ENCODE data around the gene GRWD1. TPM values are rescaled to one million over a fixed set of nuclear protein-coding genes. Genes with fewer than 3 reads are reported as not detected.

Gene GRWD1
- total and polyA plus RNA-seq, 10 of the 15 experiments (the other 5 are each of a cell fraction or from before 2014, with no cell fraction given), result 1.4 to 103 (median 30.7) TPM

DNA sequence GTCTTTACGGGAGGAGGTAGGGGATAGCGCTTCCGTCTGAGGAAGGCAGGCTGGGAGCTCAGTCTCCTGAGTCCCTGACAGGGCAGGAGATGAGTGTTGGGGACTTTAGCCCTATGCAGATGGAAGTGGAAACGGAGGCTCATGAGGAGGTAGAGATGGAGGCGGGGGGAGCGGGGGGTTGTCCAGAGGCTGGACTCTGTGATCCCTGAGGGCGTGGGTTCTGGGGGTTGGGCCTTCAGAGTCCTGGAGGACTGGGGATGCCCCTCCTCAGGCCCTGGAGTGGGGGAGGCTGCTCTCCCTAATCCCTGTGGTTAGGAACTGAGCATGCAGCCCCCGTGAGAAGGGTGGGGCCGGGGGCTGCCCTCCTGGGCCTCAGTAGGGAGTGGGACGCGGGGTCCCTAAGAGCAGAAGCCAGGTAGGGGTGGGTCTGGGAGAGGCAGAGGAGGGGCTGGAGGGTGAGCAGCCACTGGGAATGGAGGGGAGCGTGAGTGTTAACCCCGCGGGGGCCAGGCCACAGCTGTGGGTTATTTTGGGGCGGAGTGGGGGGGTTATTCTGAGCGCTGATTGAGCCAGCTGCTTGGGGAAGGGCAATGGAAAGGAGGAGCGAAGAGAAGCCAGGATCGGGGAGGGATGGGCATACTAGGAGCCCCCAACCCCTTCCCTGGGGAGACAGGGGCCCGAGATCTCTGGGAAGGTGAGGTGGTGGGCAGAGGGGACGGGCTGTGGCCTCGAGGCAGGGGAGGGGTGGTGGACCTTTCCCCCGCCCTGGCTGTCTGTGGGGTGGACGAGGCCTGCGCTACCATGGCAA is 49.6 kb upstream of the GRWD1 start (continued):
- TF ChIP-seq, protein P1, sequence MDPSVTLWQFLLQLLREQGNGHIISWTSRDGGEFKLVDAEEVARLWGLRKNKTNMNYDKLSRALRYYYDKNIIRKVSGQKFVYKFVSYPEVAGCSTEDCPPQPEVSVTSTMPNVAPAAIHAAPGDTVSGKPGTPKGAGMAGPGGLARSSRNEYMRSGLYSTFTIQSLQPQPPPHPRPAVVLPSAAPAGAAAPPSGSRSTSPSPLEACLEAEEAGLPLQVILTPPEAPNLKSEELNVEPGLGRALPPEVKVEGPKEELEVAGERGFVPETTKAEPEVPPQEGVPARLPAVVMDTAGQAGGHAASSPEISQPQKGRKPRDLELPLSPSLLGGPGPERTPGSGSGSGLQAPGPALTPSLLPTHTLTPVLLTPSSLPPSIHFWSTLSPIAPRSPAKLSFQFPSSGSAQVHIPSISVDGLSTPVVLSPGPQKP (IDR thresholded peaks at IDR 0.05; ENCODE audit: low read depth, low read length), result no peak
- TF ChIP-seq, protein P2, sequence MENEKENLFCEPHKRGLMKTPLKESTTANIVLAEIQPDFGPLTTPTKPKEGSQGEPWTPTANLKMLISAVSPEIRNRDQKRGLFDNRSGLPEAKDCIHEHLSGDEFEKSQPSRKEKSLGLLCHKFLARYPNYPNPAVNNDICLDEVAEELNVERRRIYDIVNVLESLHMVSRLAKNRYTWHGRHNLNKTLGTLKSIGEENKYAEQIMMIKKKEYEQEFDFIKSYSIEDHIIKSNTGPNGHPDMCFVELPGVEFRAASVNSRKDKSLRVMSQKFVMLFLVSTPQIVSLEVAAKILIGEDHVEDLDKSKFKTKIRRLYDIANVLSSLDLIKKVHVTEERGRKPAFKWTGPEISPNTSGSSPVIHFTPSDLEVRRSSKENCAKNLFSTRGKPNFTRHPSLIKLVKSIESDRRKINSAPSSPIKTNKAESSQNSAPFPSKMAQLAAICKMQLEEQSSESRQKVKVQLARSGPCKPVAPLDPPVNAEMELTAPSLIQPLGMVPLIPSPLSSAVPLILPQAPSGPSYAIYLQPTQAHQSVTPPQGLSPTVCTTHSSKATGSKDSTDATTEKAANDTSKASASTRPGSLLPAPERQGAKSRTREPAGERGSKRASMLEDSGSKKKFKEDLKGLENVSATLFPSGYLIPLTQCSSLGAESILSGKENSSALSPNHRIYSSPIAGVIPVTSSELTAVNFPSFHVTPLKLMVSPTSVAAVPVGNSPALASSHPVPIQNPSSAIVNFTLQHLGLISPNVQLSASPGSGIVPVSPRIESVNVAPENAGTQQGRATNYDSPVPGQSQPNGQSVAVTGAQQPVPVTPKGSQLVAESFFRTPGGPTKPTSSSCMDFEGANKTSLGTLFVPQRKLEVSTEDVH (IDR thresholded peaks at IDR 0.05; ENCODE audit: low read depth, partially characterized antibody), result no peak
- TF ChIP-seq CBX5 (IDR thresholded peaks at IDR 0.05; ENCODE audit: low read depth), result no peak
- TF ChIP-seq NR2C2 (IDR thresholded peaks at IDR 0.05; ENCODE audit: borderline replicate concordance, control insufficient read depth, insufficient read length, low read depth), result no peak

DNA sequence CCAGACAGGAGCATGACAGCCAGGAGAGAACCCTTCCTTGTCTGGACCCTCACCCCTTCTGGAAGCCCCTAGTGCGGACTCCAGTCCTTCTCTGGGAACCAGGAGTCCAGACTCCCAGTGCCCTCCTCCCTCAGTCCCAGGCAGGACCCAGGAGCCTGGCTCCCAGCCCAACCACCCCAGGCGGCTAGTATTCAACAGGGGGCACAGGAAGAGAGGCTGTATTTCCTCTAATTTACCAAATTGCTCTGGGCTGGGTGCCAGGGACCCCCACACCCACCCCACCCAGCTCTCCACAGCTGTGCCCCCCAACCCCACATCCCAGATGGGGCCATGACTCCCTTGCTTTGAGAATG is 49.0 kb upstream of the GRWD1 start:
- Histone ChIP-seq H3K36me3 (ENCODE audit: control insufficient read depth in 2 of 2, insufficient read depth in 2 of 2, low read length in 1 of 2) (no peaks in the 10 kb centered on the region), H3K4me1 (ENCODE audit: control insufficient read depth, insufficient read depth, low read length) (peaks cover 8% of the 10 kb centered on the region; the same call in 1 of the 2 replicates), H4K20me1 (ENCODE audit: control insufficient read depth, insufficient read depth) (no peaks in the 10 kb centered on the region), H3K27ac (ENCODE audit: control insufficient read depth, insufficient read depth) (no peak overlapping the region), H3K4me2 (ENCODE audit: control insufficient read depth, insufficient read depth) (no peak overlapping the region), H3K9ac (ENCODE audit: control insufficient read depth, insufficient read depth, low read length) (no peak overlapping the region), H3K4me3 (no peak overlapping the region), H2AFZ (ENCODE audit: control insufficient read depth, low read depth, low read length) (no peak overlapping the region), H3K27me3 (replicated peaks in 1 of 2; ENCODE audit: control insufficient read depth in 2 of 2, insufficient read depth in 2 of 2, low read length in 1 of 2) (peaks cover 13 to 16% of the 10 kb centered on the region in 2 experiments), H3K9me3 (replicated peaks; ENCODE audit: control insufficient read depth, insufficient read depth, low read length) (no peaks in the 10 kb centered on the region), H3K79me2 (ENCODE audit: control insufficient read depth, insufficient read depth, low read length) (no peaks in the 10 kb centered on the region)
- POLR2A ChIA-PET, result no interaction called here
- in situ Hi-C loops (cut with MboI) (no loop called here), intact Hi-C loops (cut with micrococcal nuclease; ENCODE audit: unreplicated experiment) (no loop called here)
- no TSS peak for BruUV-seq (replicated peaks)
- FAIRE-seq (no peak), ATAC-seq (no peak), DNase-seq (ENCODE audit: low read depth, low spot score) (no peak)
- SMC1A ChIA-PET (ENCODE audit: uncharacterized antibody, unreplicated experiment), result no interaction called here
- RAD21 ChIA-PET (ENCODE audit: unreplicated experiment), result no interaction called here
- TF ChIP-seq TARDBP (IDR thresholded peaks at IDR 0.05; ENCODE audit: borderline replicate concordance), result no peak
- CTCF ChIA-PET, result no interaction called here
- WGBS (ENCODE audit: insufficient coverage, insufficient replicate concordance, low lambda C conversion rate, missing lambda C conversion rate), result 24% methylated on average over 2 of the region's 2 CpGs

All from GM12878 (cell line).